ENCODE measurements around the gene UBE2R2. TPM values are rescaled to one million over a fixed set of nuclear protein-coding genes. Genes with fewer than 3 reads are reported as not detected.
A peak's percentile ranks its signal among the peaks of the same experiment; 100 is the strongest.

Gene UBE2R2
- total and polyA plus RNA-seq, 2 of the 4 experiments (the other 2 are of a cell fraction), result 12.7 to 24.8 TPM

DNA sequence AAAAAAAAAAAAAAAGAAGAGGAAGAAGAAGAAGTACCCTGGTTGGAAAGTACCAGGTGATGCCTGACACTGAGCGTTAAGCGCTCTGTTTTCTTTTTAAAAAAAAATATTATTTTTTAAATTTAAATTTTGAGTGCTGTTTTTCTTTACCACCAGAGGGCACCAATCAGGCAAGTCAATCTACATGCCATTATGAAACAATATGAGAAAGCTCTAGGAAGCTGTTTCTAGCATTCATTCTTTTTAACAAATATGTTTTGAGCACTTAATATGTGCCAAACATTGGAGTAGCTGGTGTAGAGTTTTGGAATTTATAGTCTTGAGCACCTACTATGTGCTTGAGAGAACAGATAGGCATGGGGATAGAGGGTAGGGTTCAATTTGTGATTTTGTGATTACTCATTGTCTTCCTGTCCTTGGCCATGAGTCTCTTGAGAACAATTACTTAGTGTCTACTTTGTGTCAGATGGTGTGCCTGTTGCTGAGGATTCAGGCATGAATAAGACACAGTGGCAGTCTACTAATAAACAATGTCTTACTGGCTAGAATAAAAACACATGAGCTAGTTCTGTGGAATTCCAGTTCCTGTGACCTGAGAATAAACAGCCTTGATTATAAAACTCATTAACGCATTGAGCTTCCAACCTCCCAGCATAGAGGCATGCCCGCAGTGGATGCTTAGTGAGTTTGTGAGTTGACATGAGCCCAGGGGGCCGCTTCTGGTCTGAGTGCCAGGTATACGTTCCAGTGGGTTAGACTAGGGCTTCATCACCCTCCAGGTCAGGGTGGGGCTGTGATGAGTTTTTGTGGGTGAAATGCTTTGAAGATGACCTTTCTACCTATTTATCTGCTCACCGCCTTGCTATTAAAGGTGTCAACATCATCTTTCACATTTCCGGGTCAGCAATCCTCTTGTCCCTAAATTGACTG is 3.0 kb upstream of the UBE2R2 start:
- no TSS peak for BruUV-seq (replicated peaks)
- no peak overlapping the region for H3K4me3 ChIP-seq (ENCODE audit: insufficient read depth, low read depth, low read length)
- TF ChIP-seq CEBPB (IDR thresholded peaks at IDR 0.05; ENCODE audit: low read depth, low read length) (no peak), RCOR1 (IDR thresholded peaks at IDR 0.05; ENCODE audit: insufficient replicate concordance, low read length) (peak; percentile 55), RFX5 (IDR thresholded peaks at IDR 0.05; ENCODE audit: low read depth, low read length) (no peak), RAD21 (IDR thresholded peaks at IDR 0.05; ENCODE audit: low read length) (peak; percentile 57), SMC3 (IDR thresholded peaks at IDR 0.05; ENCODE audit: low read depth, low read length) (peak; percentile 60), MXI1 (IDR thresholded peaks at IDR 0.05; ENCODE audit: borderline replicate concordance, low read depth, low read length) (0 out of 2 replicates have a peak, but pooled peaks have one; percentile 37), BHLHE40 (IDR thresholded peaks at IDR 0.05; ENCODE audit: low read depth, low read length) (peak; percentile 70), FOS (IDR thresholded peaks at IDR 0.05; ENCODE audit: low read depth, low read length) (peak; percentile 59), MAZ (IDR thresholded peaks at IDR 0.05; ENCODE audit: borderline replicate concordance, low read depth, low read length) (no peak)
- TF ChIP-seq, protein P1, sequence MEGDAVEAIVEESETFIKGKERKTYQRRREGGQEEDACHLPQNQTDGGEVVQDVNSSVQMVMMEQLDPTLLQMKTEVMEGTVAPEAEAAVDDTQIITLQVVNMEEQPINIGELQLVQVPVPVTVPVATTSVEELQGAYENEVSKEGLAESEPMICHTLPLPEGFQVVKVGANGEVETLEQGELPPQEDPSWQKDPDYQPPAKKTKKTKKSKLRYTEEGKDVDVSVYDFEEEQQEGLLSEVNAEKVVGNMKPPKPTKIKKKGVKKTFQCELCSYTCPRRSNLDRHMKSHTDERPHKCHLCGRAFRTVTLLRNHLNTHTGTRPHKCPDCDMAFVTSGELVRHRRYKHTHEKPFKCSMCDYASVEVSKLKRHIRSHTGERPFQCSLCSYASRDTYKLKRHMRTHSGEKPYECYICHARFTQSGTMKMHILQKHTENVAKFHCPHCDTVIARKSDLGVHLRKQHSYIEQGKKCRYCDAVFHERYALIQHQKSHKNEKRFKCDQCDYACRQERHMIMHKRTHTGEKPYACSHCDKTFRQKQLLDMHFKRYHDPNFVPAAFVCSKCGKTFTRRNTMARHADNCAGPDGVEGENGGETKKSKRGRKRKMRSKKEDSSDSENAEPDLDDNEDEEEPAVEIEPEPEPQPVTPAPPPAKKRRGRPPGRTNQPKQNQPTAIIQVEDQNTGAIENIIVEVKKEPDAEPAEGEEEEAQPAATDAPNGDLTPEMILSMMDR (conservative IDR thresholded peaks at IDR 0.05; ENCODE audit: low read depth, low read length), result peak; percentile 61
- TF ChIP-seq, protein P2, sequence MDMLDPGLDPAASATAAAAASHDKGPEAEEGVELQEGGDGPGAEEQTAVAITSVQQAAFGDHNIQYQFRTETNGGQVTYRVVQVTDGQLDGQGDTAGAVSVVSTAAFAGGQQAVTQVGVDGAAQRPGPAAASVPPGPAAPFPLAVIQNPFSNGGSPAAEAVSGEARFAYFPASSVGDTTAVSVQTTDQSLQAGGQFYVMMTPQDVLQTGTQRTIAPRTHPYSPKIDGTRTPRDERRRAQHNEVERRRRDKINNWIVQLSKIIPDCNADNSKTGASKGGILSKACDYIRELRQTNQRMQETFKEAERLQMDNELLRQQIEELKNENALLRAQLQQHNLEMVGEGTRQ (IDR thresholded peaks at IDR 0.05; ENCODE audit: low read depth, low read length), result peak; percentile 30; the same call in 1 of the 2 replicates

More for the DNA sequence above, 3.0 kb upstream of the UBE2R2 start:
- Histone ChIP-seq H3K23ac (ENCODE audit: low read depth, low read length) (peak overlapping the region; percentile 20; the same call in 1 of the 2 replicates), H3K18ac (ENCODE audit: low read depth, low read length) (peak overlapping the region; percentile 24), H3K9ac (ENCODE audit: low read depth, low read length) (no peak overlapping the region), H2BK20ac (ENCODE audit: low read depth, low read length) (peak overlapping the region; percentile 77), H4K20me1 (ENCODE audit: insufficient read depth, low read length) (peaks cover 8% of the 10 kb centered on the region; the same call in 1 of the 2 replicates), H2AK9ac (replicated peaks; ENCODE audit: low read depth, low read length, poor library complexity) (no peak overlapping the region), H3K9me1 (ENCODE audit: insufficient read depth, low read length) (peaks cover 10% of the 10 kb centered on the region; the same call in 1 of the 2 replicates), H3K27me3 (ENCODE audit: control insufficient read depth, insufficient read depth, low read length) (no peaks in the 10 kb centered on the region), H3K14ac (replicated peaks; ENCODE audit: low read depth, low read length) (peak overlapping the region; percentile 12; the same call in 1 of the 2 replicates), H3K4ac (ENCODE audit: low read depth, low read length) (peak overlapping the region; percentile 84), H3K9me3 (ENCODE audit: control insufficient read depth, insufficient read depth, low read length) (no peaks in the 10 kb centered on the region), H4K8ac (ENCODE audit: low read depth in 2 of 2, low read length in 2 of 2) (peak overlapping the region; percentile 7 to 70), H3K27ac (ENCODE audit: insufficient read depth, low read length) (peak overlapping the region; percentile 80), H3K4me1 (ENCODE audit: control insufficient read depth, insufficient read depth, low read length) (peaks cover 14% of the 10 kb centered on the region), H2BK5ac (ENCODE audit: low read depth, low read length, poor library complexity, severe bottlenecking) (peak overlapping the region; percentile 74), H4K5ac (ENCODE audit: low read depth, low read length) (peak overlapping the region; percentile 30; the same call in 1 of the 2 replicates), H2AK5ac (ENCODE audit: low read depth, low read length) (peak overlapping the region; percentile 54; the same call in 1 of the 2 replicates), H2AFZ (replicated peaks; ENCODE audit: low read length, poor library complexity) (no peak overlapping the region), H4K91ac (ENCODE audit: insufficient read depth, low read depth, low read length) (peak overlapping the region; percentile 26), H3K36me3 (ENCODE audit: control insufficient read depth, insufficient read depth, low read length) (no peaks in the 10 kb centered on the region), H3K79me1 (ENCODE audit: low read depth in 1 of 2, low read length in 2 of 2) (peaks cover 6 to 31% of the 10 kb centered on the region in 2 experiments; a peak in 3 of 4 replicates), H3K56ac (ENCODE audit: extremely low read depth, insufficient read depth, low read length) (no peak overlapping the region; the same call in 1 of the 2 replicates), H2BK15ac (ENCODE audit: low read depth, low read length) (peak overlapping the region; percentile 50; the same call in 2 of the 3 replicates), H3K4me2 (ENCODE audit: low read depth, low read length) (peak overlapping the region; percentile 49; the same call in 1 of the 2 replicates), H2BK120ac (ENCODE audit: low read depth, low read length) (peak overlapping the region; percentile 60)
- in situ Hi-C loops (cut with MboI; ENCODE audit: low sequenced_read_pairs), result no loop called here
- ChIA-PET CTCF (interaction anchor here (0.6 to 2.4 kb wide), 13 partner anchors 25 to 260 kb away, joined by 3 to 10 read pairs (median 4); no protein-coding TSS in a partner anchor), POLR2A (ENCODE audit: unreplicated experiment) (interaction anchor here (1.0 kb wide), 1 partner anchor 100 kb away, joined by 3 read pairs; no protein-coding TSS in a partner anchor)
- DNase-seq (peak; percentile 90), ATAC-seq (ENCODE audit: low read depth) (peak; percentile 33)
- dilution Hi-C loops (cut with HindIII; ENCODE audit: low sequenced_read_pairs, unreplicated experiment), result no loop called here
- intact Hi-C loops (cut with micrococcal nuclease), result loop anchor here (2.0 kb wide), 1 partner anchor 261 kb away; no protein-coding TSS in a partner anchor
- WGBS, 2 experiments (ENCODE audit: extremely low coverage in 2 of 2, insufficient read length in 1 of 2), result no CpG with 5 or more reads among the region's 8 CpGs
